ENCODE results near the gene POC1A.

Gene POC1A

GRCh38 chr3:52030714-52031310, 123.4 kb downstream of the POC1A start (continued):
- no peak for TF ChIP-seq ZNF518A (tag by site-specific recombination; conservative IDR thresholded peaks at IDR 0.05; ENCODE audit: low read depth)

GRCh38 chr3:52029535-52029934, 124.7 kb downstream of the POC1A start:
- Histone ChIP-seq H3K4me1 (ENCODE audit: control insufficient read depth, insufficient read depth, low read length) (no peaks in the 10 kb centered on the region), H3K36me3 (ENCODE audit: control insufficient read depth in 2 of 2, insufficient read depth in 1 of 2, low read length in 2 of 2) (no peaks in the 10 kb centered on the region), H3K27ac (ENCODE audit: extremely low read depth, low read depth, low read length) (no peak overlapping the region), H3K4me3 (ENCODE audit: low read depth, low read length) (no peak overlapping the region), H3K9me3 (ENCODE audit: control insufficient read depth, insufficient read depth, low read depth, low read length) (no peaks in the 10 kb centered on the region)
- no peak for TF ChIP-seq ZBTB49 (tag by site-specific recombination; IDR thresholded peaks at IDR 0.05; ENCODE audit: low read depth)
- TF ChIP-seq EGR2 (tag by site-specific recombination; IDR thresholded peaks at IDR 0.05; ENCODE audit: low read depth) = no peak
- TF ChIP-seq YY1 (tag by site-specific recombination; IDR thresholded peaks at IDR 0.05) = no peak
- no peak for TF ChIP-seq ZNF830 (tag by site-specific recombination; IDR thresholded peaks at IDR 0.05; ENCODE audit: low read depth)
- TF ChIP-seq ZNF837 (tag by site-specific recombination; IDR thresholded peaks at IDR 0.05) = no peak
- TF ChIP-seq ZNF610 (tag by site-specific recombination; IDR thresholded peaks at IDR 0.05; ENCODE audit: borderline replicate concordance) = no peak
- no peak for TF ChIP-seq BCL11B (tag by site-specific recombination; IDR thresholded peaks at IDR 0.05; ENCODE audit: low read depth)
- no peak for TF ChIP-seq FEZF1 (tag by site-specific recombination; IDR thresholded peaks at IDR 0.05)
- no peak for TF ChIP-seq SCRT1 (tag by site-specific recombination; IDR thresholded peaks at IDR 0.05; ENCODE audit: borderline replicate concordance)
- POLR2A ChIA-PET = interaction anchor here (0.6 kb wide), 1 partner anchor 437 kb away, joined by 4 read pairs; no protein-coding TSS in a partner anchor
- CTCF ChIA-PET = no interaction called here

- ChIA-PET CTCF (interaction anchor here (0.6 kb wide), 2 partner anchors 55 to 90 kb away, joined by 3 to 4 read pairs; no protein-coding TSS in a partner anchor), POLR2A (interaction anchor here (0.6 kb wide), 1 partner anchor 437 kb away, joined by 4 read pairs; no protein-coding TSS in a partner anchor)
- H3K9me3 ChIP-seq (ENCODE audit: control insufficient read depth, insufficient read depth, low read depth, low read length) = no peaks in the 10 kb centered on the region
- TF ChIP-seq ZNF830 (tag by site-specific recombination; IDR thresholded peaks at IDR 0.05; ENCODE audit: low read depth) (no peak), ZNF350 (tag by site-specific recombination; IDR thresholded peaks at IDR 0.05) (no peak), ZNF248 (tag by site-specific recombination; IDR thresholded peaks at IDR 0.05) (no peak), KLF10 (tag by site-specific recombination; IDR thresholded peaks at IDR 0.05) (no peak), ZNF239 (tag by site-specific recombination; IDR thresholded peaks at IDR 0.05) (no peak), ZNF140 (tag by site-specific recombination; IDR thresholded peaks at IDR 0.05) (no peak), ZNF169 (tag by site-specific recombination; IDR thresholded peaks at IDR 0.05) (no peak), GFI1B (tag by site-specific recombination; IDR thresholded peaks at IDR 0.05) (no peak), OSR2 (tag by site-specific recombination; IDR thresholded peaks at IDR 0.05) (no peak), ZNF26 (tag by site-specific recombination; IDR thresholded peaks at IDR 0.05) (no peak), KLF16 (tag by site-specific recombination; IDR thresholded peaks at IDR 0.05) (no peak), ZNF48 (tag by site-specific recombination; IDR thresholded peaks at IDR 0.05) (no peak), ZNF530 (tag by site-specific recombination; IDR thresholded peaks at IDR 0.05; ENCODE audit: low read depth) (no peak), ZNF274 (IDR thresholded peaks at IDR 0.05; ENCODE audit: low read length) (no peak), ZNF274 (tag by site-specific recombination; IDR thresholded peaks at IDR 0.05; ENCODE audit: borderline replicate concordance) (no peak)
- H3K36me3 ChIP-seq (ENCODE audit: control insufficient read depth in 2 of 2, insufficient read depth in 1 of 2, low read length in 2 of 2) = no peaks in the 10 kb centered on the region
- no peak overlapping the region for H3K27ac ChIP-seq (ENCODE audit: extremely low read depth, low read depth, low read length)
- no peak overlapping the region for H3K4me3 ChIP-seq (ENCODE audit: low read depth, low read length)
- H3K4me1 ChIP-seq (ENCODE audit: control insufficient read depth, insufficient read depth, low read length) = no peaks in the 10 kb centered on the region
These were observed 125.2 kb downstream of the POC1A start for GRCh38 chr3:52029053-52029452.

Measured in HEK293 (cell line).